Neural cell (in vitro differentiated cells): Measurements from ENCODE around the gene SLFN13. TPM values are rescaled to one million over a fixed set of nuclear protein-coding genes. Genes with fewer than 3 reads are reported as not detected.

Experiments
- H2AFZ ChIP-seq: fragments of 200-600, 300-800 bp; sonication (generic), shearing (Covaris generic); 2 replicates; pipeline ENCODE4 v1.6.0; 2014; ENCODE audit warnings: low read depth, mild to moderate bottlenecking, antibody characterized with exemption, low read length, moderate library complexity
- H3F3A ChIP-seq: fragments of 200-600 bp; shearing (Covaris generic); 2 replicates; pipeline ENCODE4 v1.6.1; 2016; ENCODE audit warnings: mild to moderate bottlenecking, moderate library complexity, mixed read lengths, antibody characterized with exemption, low read length; ENCODE audit not compliant: insufficient read depth, poor library complexity, severe bottlenecking
- H3K27ac ChIP-seq: fragments of 200-600, 300-800 bp; sonication (generic), shearing (Covaris generic); 2 replicates; pipeline ENCODE4 v1.5.1; 2014; ENCODE audit warnings: mild to moderate bottlenecking, low read length, moderate library complexity
- H3K27me3 ChIP-seq: fragments of 300-800, 200-600 bp; sonication (generic), shearing (Covaris generic); 2 replicates; pipeline ENCODE4 v1.6.0; 2014; ENCODE audit warnings: mild to moderate bottlenecking, low read depth, low read length, moderate library complexity; ENCODE audit not compliant: insufficient read depth
- H3K36me3 ChIP-seq: fragments of 300-800, 200-600 bp; sonication (generic), shearing (Covaris generic); 2 replicates; pipeline ENCODE4 v1.5.1; 2014; ENCODE audit warnings: mild to moderate bottlenecking, antibody characterized with exemption, low read length, moderate library complexity; ENCODE audit not compliant: insufficient read depth
- H3K4me2 ChIP-seq: fragments of 300-800, 200-600 bp; sonication (generic), shearing (Covaris generic); 2 replicates; pipeline ENCODE4 v1.6.0; 2014; ENCODE audit warnings: mild to moderate bottlenecking, low read length
- H3K4me3 ChIP-seq: fragments of 300-800, 200-600 bp; sonication (generic), shearing (Covaris generic); 2 replicates; pipeline ENCODE4 v1.5.1; 2014; ENCODE audit warnings: mild to moderate bottlenecking, low read length, moderate library complexity
- H3K79me2 ChIP-seq: fragments of 200-600 bp; shearing (Covaris generic); replicated peaks from 2 replicates; pipeline ENCODE4 v1.6.0; 2014; ENCODE audit warnings: mild to moderate bottlenecking, low read length, moderate library complexity; ENCODE audit not compliant: insufficient read depth
- H3K9ac ChIP-seq: fragments of 300-800, 200-600 bp; sonication (generic), shearing (Covaris generic); 2 replicates; pipeline ENCODE4 v1.6.1; 2016; ENCODE audit warnings: mild to moderate bottlenecking, low read length, mixed read lengths
- H3K9me2 ChIP-seq: fragments of 200-600 bp; shearing (Covaris generic); 2 replicates; pipeline ENCODE4 v1.6.1; 2016; ENCODE audit warnings: mild to moderate bottlenecking, low read length, mixed read lengths; ENCODE audit not compliant: insufficient read depth
- H3K9me3 ChIP-seq: fragments of 200-600, 300-800 bp; sonication (generic), shearing (Covaris generic); 2 replicates; pipeline ENCODE4 v1.6.1; 2016; ENCODE audit warnings: mild to moderate bottlenecking, mixed run types, low read length, moderate library complexity, mixed read lengths
- H4K20me1 ChIP-seq: fragments of 200-600 bp; shearing (Covaris generic); 2 replicates; pipeline ENCODE4 v1.6.1; 2016; ENCODE audit warnings: mild to moderate bottlenecking, mixed run types; ENCODE audit not compliant: insufficient read depth
- CTCF ChIP-seq: fragments of 450-650 bp; IDR thresholded peaks from 2 replicates; pipeline ENCODE4 v1.5.1; 2014; ENCODE audit warnings: antibody characterized with exemption, mild to moderate bottlenecking, moderate library complexity; ENCODE audit not compliant: poor library complexity, severe bottlenecking
- EP300 ChIP-seq: fragments of 450-650 bp; conservative IDR thresholded peaks from 2 replicates; pipeline ENCODE4 v1.6.1; 2014; ENCODE audit warnings: antibody characterized with exemption, mild to moderate bottlenecking, moderate library complexity; ENCODE audit not compliant: poor library complexity, severe bottlenecking
- EZH2 ChIP-seq: fragments of 200-600, 300-800 bp; shearing (Covaris generic), sonication (generic); IDR thresholded peaks from 2 replicates; pipeline ENCODE4 v1.6.1; 2014; ENCODE audit warnings: antibody characterized with exemption, low read length, borderline replicate concordance, mild to moderate bottlenecking; ENCODE audit not compliant: insufficient read depth, poor library complexity, severe bottlenecking
- MXI1 ChIP-seq: fragments of 450-650 bp; conservative IDR thresholded peaks from 2 replicates; pipeline ENCODE4 v1.6.1; 2014; ENCODE audit warnings: antibody characterized with exemption, mild to moderate bottlenecking; ENCODE audit not compliant: poor library complexity, severe bottlenecking
- POLR2AphosphoS5 ChIP-seq: IDR thresholded peaks from 2 replicates; pipeline ENCODE4 v1.6.1; 2012
- RAD21 ChIP-seq: fragments of 450-650 bp; conservative IDR thresholded peaks from 2 replicates; pipeline ENCODE4 v1.6.1; 2014; ENCODE audit warnings: antibody characterized with exemption, mild to moderate bottlenecking, moderate library complexity
- REST ChIP-seq: IDR thresholded peaks from 2 replicates; pipeline ENCODE4 v1.6.1; 2012; ENCODE audit warnings: borderline replicate concordance
- SMC3 ChIP-seq: fragments of 450-650 bp; conservative IDR thresholded peaks from 2 replicates; pipeline ENCODE4 v1.6.1; 2014; ENCODE audit warnings: antibody characterized with exemption, mild to moderate bottlenecking, moderate library complexity; ENCODE audit not compliant: poor library complexity
- TAF1 ChIP-seq: IDR thresholded peaks from 2 replicates; pipeline ENCODE4 v1.6.1; 2012; ENCODE audit warnings: low read depth
- polyA plus RNA-seq: library from polyadenylated mRNA; depleted of rRNA; stranded (reverse); fragments of >200 nt; gene quantifications from 2 replicates; pipeline ENCODE4 v1.2.3, GENCODE V29; 2014

The SLFN13 gene
- polyA plus RNA-seq, 1 donor from 2014 or later = 0.20 TPM

GRCh38 chr17:35447499-35447898 is 1.1 kb downstream of the SLFN13 start:
- no peak for TF ChIP-seq REST
- TF ChIP-seq MXI1 = no peak
- no peak for TF ChIP-seq SMC3
- TF ChIP-seq RAD21 = no peak
- no peak for TF ChIP-seq EZH2
- no peak for TF ChIP-seq EP300
- no peak for TF ChIP-seq POLR2AphosphoS5
- TF ChIP-seq CTCF = no peak
- no peak for TF ChIP-seq TAF1
- no peaks in the 10 kb centered on the region for H3K9me2 ChIP-seq
- no peaks in the 10 kb centered on the region for H3K79me2 ChIP-seq
- H3F3A ChIP-seq = no peaks in the 10 kb centered on the region
- no peak overlapping the region for H3K9ac ChIP-seq
- no peak overlapping the region for H3K4me3 ChIP-seq
- no peak overlapping the region for H3K4me2 ChIP-seq
- H3K9me3 ChIP-seq = peaks cover 3% of the 10 kb centered on the region
- peaks cover 73% of the 10 kb centered on the region for H3K27me3 ChIP-seq
- no peak overlapping the region for H3K27ac ChIP-seq
- H4K20me1 ChIP-seq = no peaks in the 10 kb centered on the region
- no peaks in the 10 kb centered on the region for H3K36me3 ChIP-seq
- no peak overlapping the region for H2AFZ ChIP-seq

GRCh38 chr17:35438433-35438832 is 10.1 kb downstream of the SLFN13 start:
- no peaks in the 10 kb centered on the region for H3K36me3 ChIP-seq
- H3K9me2 ChIP-seq = no peaks in the 10 kb centered on the region
- no peak for TF ChIP-seq POLR2AphosphoS5
- TF ChIP-seq CTCF = no peak
- no peak for TF ChIP-seq MXI1
- TF ChIP-seq REST = no peak
- no peak for TF ChIP-seq TAF1
- no peak for TF ChIP-seq RAD21
- TF ChIP-seq EP300 = no peak
- TF ChIP-seq SMC3 = no peak
- TF ChIP-seq EZH2 = no peak
- no peak overlapping the region for H3K27ac ChIP-seq
- H3K27me3 ChIP-seq = no peaks in the 10 kb centered on the region
- H3K79me2 ChIP-seq = no peaks in the 10 kb centered on the region
- H3K4me3 ChIP-seq = no peak overlapping the region
- H2AFZ ChIP-seq = no peak overlapping the region
- no peaks in the 10 kb centered on the region for H3F3A ChIP-seq
- H4K20me1 ChIP-seq = no peaks in the 10 kb centered on the region
- H3K9me3 ChIP-seq = no peaks in the 10 kb centered on the region
- H3K4me2 ChIP-seq = no peak overlapping the region
- no peak overlapping the region for H3K9ac ChIP-seq
